ENCODE data around the gene PPP2R5A.
A peak's percentile ranks its signal among the peaks of the same experiment; 100 is the strongest.

Gene PPP2R5A

GRCh38 chr1:212354464-212354863 is 69.3 kb downstream of the PPP2R5A start:
- Histone ChIP-seq H3K36me3 (ENCODE audit: control insufficient read depth in 2 of 2, insufficient read depth in 2 of 2, low read length in 2 of 2) (peaks cover 14 to 15% of the 10 kb centered on the region in 2 donors), H3K27me3 (ENCODE audit: control insufficient read depth in 1 of 2, insufficient read depth in 2 of 2, low read length in 2 of 2) (no peaks in the 10 kb centered on the region), H3K9ac (ENCODE audit: low read length in 2 of 2) (no peak overlapping the region), H3K27ac (ENCODE audit: low read length) (no peak overlapping the region), H3K4me3 (ENCODE audit: low read length in 2 of 2) (no peak overlapping the region), H3K4me1 (ENCODE audit: control insufficient read depth, insufficient read depth, low read length) (no peaks in the 10 kb centered on the region), H3K9me3 (ENCODE audit: control insufficient read depth in 2 of 2, low read length in 2 of 2) (no peaks in the 10 kb centered on the region)

- no peak overlapping the region for H3K9ac ChIP-seq (ENCODE audit: low read length in 2 of 2)
- no peak overlapping the region for H3K27ac ChIP-seq (ENCODE audit: low read length)
- no peaks in the 10 kb centered on the region for H3K27me3 ChIP-seq (ENCODE audit: control insufficient read depth in 1 of 2, insufficient read depth in 2 of 2, low read length in 2 of 2)
- H3K4me3 ChIP-seq (ENCODE audit: low read length in 2 of 2), result no peak overlapping the region
- H3K9me3 ChIP-seq (ENCODE audit: control insufficient read depth in 2 of 2, low read length in 2 of 2), result no peaks in the 10 kb centered on the region
- H3K36me3 ChIP-seq (ENCODE audit: control insufficient read depth in 2 of 2, insufficient read depth in 2 of 2, low read length in 2 of 2), result peaks cover 20 to 21% of the 10 kb centered on the region in 2 donors
- H3K4me1 ChIP-seq (ENCODE audit: control insufficient read depth, insufficient read depth, low read length), result no peaks in the 10 kb centered on the region
Measured at GRCh38 chr1:212355230-212355969, 70.2 kb downstream of the PPP2R5A start.

- no peaks in the 10 kb centered on the region for H3K4me1 ChIP-seq (ENCODE audit: control insufficient read depth, insufficient read depth, low read length)
- H3K27ac ChIP-seq (ENCODE audit: low read length), result no peak overlapping the region
- H3K4me3 ChIP-seq (ENCODE audit: low read length in 2 of 2), result no peak overlapping the region
- H3K9me3 ChIP-seq (ENCODE audit: control insufficient read depth in 2 of 2, low read length in 2 of 2), result no peaks in the 10 kb centered on the region
- no peak overlapping the region for H3K9ac ChIP-seq (ENCODE audit: low read length in 2 of 2)
- H3K36me3 ChIP-seq (ENCODE audit: control insufficient read depth in 2 of 2, insufficient read depth in 2 of 2, low read length in 2 of 2), result peaks cover 14 to 17% of the 10 kb centered on the region in 2 donors
- H3K27me3 ChIP-seq (ENCODE audit: control insufficient read depth in 1 of 2, insufficient read depth in 2 of 2, low read length in 2 of 2), result no peaks in the 10 kb centered on the region
Measured at GRCh38 chr1:212359794-212360479, 74.7 kb downstream of the PPP2R5A start.

GRCh38 chr1:212364985-212365384 is 79.8 kb downstream of the PPP2R5A start:
- Histone ChIP-seq H3K9me3 (ENCODE audit: control insufficient read depth in 2 of 2, low read length in 2 of 2) (no peaks in the 10 kb centered on the region), H3K4me1 (ENCODE audit: control insufficient read depth, insufficient read depth, low read length) (no peaks in the 10 kb centered on the region), H3K27me3 (ENCODE audit: control insufficient read depth in 1 of 2, insufficient read depth in 2 of 2, low read length in 2 of 2) (no peaks in the 10 kb centered on the region), H3K36me3 (ENCODE audit: control insufficient read depth in 2 of 2, insufficient read depth in 2 of 2, low read length in 2 of 2) (peaks cover 8 to 10% of the 10 kb centered on the region in 2 donors), H3K4me3 (ENCODE audit: low read length in 2 of 2) (no peak overlapping the region), H3K9ac (ENCODE audit: low read length in 2 of 2) (no peak overlapping the region), H3K27ac (ENCODE audit: low read length) (no peak overlapping the region)

- no peaks in the 10 kb centered on the region for H3K9me3 ChIP-seq (ENCODE audit: control insufficient read depth in 2 of 2, low read length in 2 of 2)
- H3K36me3 ChIP-seq (ENCODE audit: control insufficient read depth in 2 of 2, insufficient read depth in 2 of 2, low read length in 2 of 2), result peaks cover 4 to 6% of the 10 kb centered on the region in 2 donors
- H3K27ac ChIP-seq (ENCODE audit: low read length), result no peak overlapping the region
- no peaks in the 10 kb centered on the region for H3K4me1 ChIP-seq (ENCODE audit: control insufficient read depth, insufficient read depth, low read length)
- H3K9ac ChIP-seq (ENCODE audit: low read length in 2 of 2), result peak overlapping the region in 1 of 2 donors; percentile 13
- H3K4me3 ChIP-seq (ENCODE audit: low read length in 2 of 2), result no peak overlapping the region
- no peaks in the 10 kb centered on the region for H3K27me3 ChIP-seq (ENCODE audit: control insufficient read depth in 1 of 2, insufficient read depth in 2 of 2, low read length in 2 of 2)
Measured at GRCh38 chr1:212366901-212367300, 81.7 kb downstream of the PPP2R5A start.

- Histone ChIP-seq H3K27ac (ENCODE audit: low read length) (no peak overlapping the region), H3K9ac (ENCODE audit: low read length in 2 of 2) (no peak overlapping the region), H3K36me3 (ENCODE audit: control insufficient read depth in 2 of 2, insufficient read depth in 2 of 2, low read length in 2 of 2) (peaks cover 4% of the 10 kb centered on the region in 2 donors), H3K4me1 (ENCODE audit: control insufficient read depth, insufficient read depth, low read length) (no peaks in the 10 kb centered on the region), H3K9me3 (ENCODE audit: control insufficient read depth in 2 of 2, low read length in 2 of 2) (no peaks in the 10 kb centered on the region), H3K27me3 (ENCODE audit: control insufficient read depth in 1 of 2, insufficient read depth in 2 of 2, low read length in 2 of 2) (no peaks in the 10 kb centered on the region), H3K4me3 (ENCODE audit: low read length in 2 of 2) (no peak overlapping the region)
Measured at GRCh38 chr1:212367474-212368072, 82.4 kb downstream of the PPP2R5A start.

GRCh38 chr1:212368073-212368484 is 82.9 kb downstream of the PPP2R5A start:
- H3K4me3 ChIP-seq (ENCODE audit: low read length in 2 of 2), result no peak overlapping the region
- H3K9me3 ChIP-seq (ENCODE audit: control insufficient read depth in 2 of 2, low read length in 2 of 2), result no peaks in the 10 kb centered on the region
- H3K9ac ChIP-seq (ENCODE audit: low read length in 2 of 2), result no peak overlapping the region
- H3K27ac ChIP-seq (ENCODE audit: low read length), result no peak overlapping the region
- H3K36me3 ChIP-seq (ENCODE audit: control insufficient read depth in 2 of 2, insufficient read depth in 2 of 2, low read length in 2 of 2), result peaks cover 3 to 4% of the 10 kb centered on the region in 2 donors
- no peaks in the 10 kb centered on the region for H3K27me3 ChIP-seq (ENCODE audit: control insufficient read depth in 1 of 2, insufficient read depth in 2 of 2, low read length in 2 of 2)
- no peaks in the 10 kb centered on the region for H3K4me1 ChIP-seq (ENCODE audit: control insufficient read depth, insufficient read depth, low read length)

- H3K36me3 ChIP-seq (ENCODE audit: control insufficient read depth in 2 of 2, insufficient read depth in 2 of 2, low read length in 2 of 2), result peaks cover 6 to 11% of the 10 kb centered on the region in 2 donors
Measured at GRCh38 chr1:212375986-212376385, 90.8 kb downstream of the PPP2R5A start.

GRCh38 chr1:212377644-212378043 is 92.4 kb downstream of the PPP2R5A start:
- Histone ChIP-seq H3K9ac (ENCODE audit: low read length in 2 of 2) (no peak overlapping the region), H3K27me3 (ENCODE audit: control insufficient read depth in 1 of 2, insufficient read depth in 2 of 2, low read length in 2 of 2) (no peaks in the 10 kb centered on the region), H3K4me3 (ENCODE audit: low read length in 2 of 2) (no peak overlapping the region), H3K4me1 (ENCODE audit: control insufficient read depth, insufficient read depth, low read length) (no peaks in the 10 kb centered on the region), H3K36me3 (ENCODE audit: control insufficient read depth in 2 of 2, insufficient read depth in 2 of 2, low read length in 2 of 2) (peaks cover 6 to 11% of the 10 kb centered on the region in 2 donors), H3K9me3 (ENCODE audit: control insufficient read depth in 2 of 2, low read length in 2 of 2) (no peaks in the 10 kb centered on the region), H3K27ac (ENCODE audit: low read length) (no peak overlapping the region)

More at GRCh38 chr1:212375986-212376385, 90.8 kb downstream of the PPP2R5A start:
- Histone ChIP-seq H3K27ac (ENCODE audit: low read length) (no peak overlapping the region), H3K9ac (ENCODE audit: low read length in 2 of 2) (no peak overlapping the region), H3K27me3 (ENCODE audit: control insufficient read depth in 1 of 2, insufficient read depth in 2 of 2, low read length in 2 of 2) (no peaks in the 10 kb centered on the region), H3K4me1 (ENCODE audit: control insufficient read depth, insufficient read depth, low read length) (no peaks in the 10 kb centered on the region), H3K4me3 (ENCODE audit: low read length in 2 of 2) (no peak overlapping the region), H3K9me3 (ENCODE audit: control insufficient read depth in 2 of 2, low read length in 2 of 2) (no peaks in the 10 kb centered on the region)

- Histone ChIP-seq H3K9ac (ENCODE audit: low read length in 2 of 2) (no peak overlapping the region), H3K36me3 (ENCODE audit: control insufficient read depth in 2 of 2, insufficient read depth in 2 of 2, low read length in 2 of 2) (peaks cover 8 to 12% of the 10 kb centered on the region in 2 donors), H3K27me3 (ENCODE audit: control insufficient read depth in 1 of 2, insufficient read depth in 2 of 2, low read length in 2 of 2) (no peaks in the 10 kb centered on the region), H3K27ac (ENCODE audit: low read length) (no peak overlapping the region), H3K9me3 (ENCODE audit: control insufficient read depth in 2 of 2, low read length in 2 of 2) (no peaks in the 10 kb centered on the region), H3K4me3 (ENCODE audit: low read length in 2 of 2) (no peak overlapping the region), H3K4me1 (ENCODE audit: control insufficient read depth, insufficient read depth, low read length) (no peaks in the 10 kb centered on the region)
Measured at GRCh38 chr1:212379366-212379765, 94.2 kb downstream of the PPP2R5A start.

Measured in stomach smooth muscle (tissue), 2 donors.